Nephron progenitor cell (in vitro differentiated cells): ENCODE data around the gene PIP4K2B.

Experiments used
- DNase-seq: peaks from one replicate; pipeline ENCODE4 v3.0.0; 2021
- H3K27ac Mint-ChIP-seq: 2 replicates; pipeline ENCODE4 v1.8.0; 2021; ENCODE audit warnings: mild to moderate bottlenecking, moderate library complexity, mixed read lengths
- H3K27me3 Mint-ChIP-seq: 2 replicates; pipeline ENCODE4 v1.8.0; 2021; ENCODE audit warnings: mild to moderate bottlenecking, low read depth, mixed read lengths; ENCODE audit not compliant: poor library complexity
- H3K36me3 Mint-ChIP-seq: 2 replicates; pipeline ENCODE4 v1.8.0; 2021; ENCODE audit warnings: low read depth, mixed read lengths
- H3K4me1 Mint-ChIP-seq: 2 replicates; pipeline ENCODE4 v1.8.0; 2021; ENCODE audit warnings: mixed read lengths
- H3K4me3 Mint-ChIP-seq: 2 replicates; pipeline ENCODE4 v1.8.0; 2021; ENCODE audit warnings: mild to moderate bottlenecking, moderate library complexity, mixed read lengths
- H3K9me3 Mint-ChIP-seq: 2 replicates; pipeline ENCODE4 v1.8.0; 2021; ENCODE audit warnings: mild to moderate bottlenecking, moderate library complexity, mixed read lengths
- TF ChIP-seq, protein P1 (sequence below): fragments of 200-600 bp; sonication (generic); IDR thresholded peaks from 2 replicates; pipeline ENCODE4 v1.5.0; 2021; ENCODE audit warnings: antibody characterized with exemption

PIP4K2B gene

DNA sequence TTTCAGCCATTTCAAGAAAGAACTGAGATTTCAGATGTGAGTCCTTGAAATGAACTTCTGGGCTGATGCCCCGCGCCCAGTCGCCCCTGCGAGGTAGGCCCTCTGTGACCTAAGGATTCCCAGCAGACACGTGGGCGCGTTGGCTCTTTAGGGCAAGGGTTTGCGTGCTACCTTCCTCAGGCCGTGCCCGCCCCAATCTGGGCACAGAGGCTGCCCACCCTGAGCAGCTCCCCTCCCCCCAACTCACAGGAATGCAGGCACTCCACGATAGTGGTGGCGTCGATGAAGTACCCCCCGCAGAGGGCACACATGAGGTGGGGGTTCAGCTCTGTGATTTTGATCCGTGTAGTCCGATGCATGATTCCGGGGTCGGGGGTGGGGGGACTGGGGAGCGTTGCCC is 59.3 kb downstream of the PIP4K2B start:
- TF ChIP-seq, protein P1, sequence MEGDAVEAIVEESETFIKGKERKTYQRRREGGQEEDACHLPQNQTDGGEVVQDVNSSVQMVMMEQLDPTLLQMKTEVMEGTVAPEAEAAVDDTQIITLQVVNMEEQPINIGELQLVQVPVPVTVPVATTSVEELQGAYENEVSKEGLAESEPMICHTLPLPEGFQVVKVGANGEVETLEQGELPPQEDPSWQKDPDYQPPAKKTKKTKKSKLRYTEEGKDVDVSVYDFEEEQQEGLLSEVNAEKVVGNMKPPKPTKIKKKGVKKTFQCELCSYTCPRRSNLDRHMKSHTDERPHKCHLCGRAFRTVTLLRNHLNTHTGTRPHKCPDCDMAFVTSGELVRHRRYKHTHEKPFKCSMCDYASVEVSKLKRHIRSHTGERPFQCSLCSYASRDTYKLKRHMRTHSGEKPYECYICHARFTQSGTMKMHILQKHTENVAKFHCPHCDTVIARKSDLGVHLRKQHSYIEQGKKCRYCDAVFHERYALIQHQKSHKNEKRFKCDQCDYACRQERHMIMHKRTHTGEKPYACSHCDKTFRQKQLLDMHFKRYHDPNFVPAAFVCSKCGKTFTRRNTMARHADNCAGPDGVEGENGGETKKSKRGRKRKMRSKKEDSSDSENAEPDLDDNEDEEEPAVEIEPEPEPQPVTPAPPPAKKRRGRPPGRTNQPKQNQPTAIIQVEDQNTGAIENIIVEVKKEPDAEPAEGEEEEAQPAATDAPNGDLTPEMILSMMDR: no peak
- Mint-ChIP-seq H3K36me3 (peaks cover 38% of the 10 kb centered on the region), H3K27me3 (no peaks in the 10 kb centered on the region), H3K27ac (no peak overlapping the region), H3K4me3 (no peak overlapping the region), H3K4me1 (peaks cover 51% of the 10 kb centered on the region), H3K9me3 (no peaks in the 10 kb centered on the region)
- no peak for DNase-seq

DNA sequence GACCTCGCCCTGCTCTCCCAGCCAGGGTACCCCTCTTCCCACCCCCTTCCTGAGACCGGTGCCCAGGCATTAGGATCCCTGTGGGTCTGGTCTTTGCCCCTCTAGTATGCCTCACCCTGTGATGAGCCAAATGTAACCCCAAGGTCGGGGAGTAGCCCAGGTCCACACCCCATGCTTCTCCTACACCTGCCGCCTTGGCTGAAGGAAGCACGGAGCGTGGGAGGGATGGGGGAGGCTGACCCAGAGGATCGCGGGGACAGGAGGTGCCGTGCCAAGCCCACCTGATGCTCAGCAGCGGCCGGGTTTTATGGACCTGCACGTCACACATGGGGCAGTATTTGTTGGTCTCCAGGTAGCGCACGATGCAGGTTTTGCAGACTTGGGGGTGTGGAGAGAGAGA is 60.1 kb downstream of the PIP4K2B start:
- Mint-ChIP-seq H3K9me3 (no peaks in the 10 kb centered on the region), H3K4me3 (no peak overlapping the region), H3K36me3 (peaks cover 38% of the 10 kb centered on the region), H3K27me3 (no peaks in the 10 kb centered on the region), H3K27ac (no peak overlapping the region), H3K4me1 (peaks cover 52% of the 10 kb centered on the region)
- DNase-seq: no peak
- TF ChIP-seq, protein P1: no peak

DNA sequence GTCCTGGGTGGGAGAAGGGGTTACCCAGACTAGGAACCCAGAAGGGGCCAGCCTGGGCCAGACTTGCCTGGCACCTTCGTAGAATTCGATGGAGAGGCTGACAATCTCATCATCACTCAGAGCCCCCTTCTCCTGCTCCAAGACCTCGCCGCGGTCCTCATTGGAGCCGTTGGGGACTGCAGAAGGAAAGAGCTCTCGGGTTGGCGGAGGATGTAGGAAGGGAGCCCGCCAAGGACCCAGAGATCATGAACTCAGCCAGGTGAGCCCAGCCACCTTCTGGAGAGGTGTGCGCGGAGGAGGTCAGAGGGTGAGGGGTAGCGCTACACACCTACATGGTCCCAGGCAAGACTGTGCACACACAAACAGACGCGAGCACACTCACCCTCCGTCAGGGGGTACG is 60.7 kb downstream of the PIP4K2B start:
- no peak overlapping the region for H3K27ac Mint-ChIP-seq
- no peaks in the 10 kb centered on the region for H3K9me3 Mint-ChIP-seq
- H3K36me3 Mint-ChIP-seq: peaks cover 41% of the 10 kb centered on the region
- TF ChIP-seq, protein P1: no peak
- no peak overlapping the region for H3K4me3 Mint-ChIP-seq
- H3K4me1 Mint-ChIP-seq: peaks cover 47% of the 10 kb centered on the region
- no peak for DNase-seq
- H3K27me3 Mint-ChIP-seq: no peaks in the 10 kb centered on the region

DNA sequence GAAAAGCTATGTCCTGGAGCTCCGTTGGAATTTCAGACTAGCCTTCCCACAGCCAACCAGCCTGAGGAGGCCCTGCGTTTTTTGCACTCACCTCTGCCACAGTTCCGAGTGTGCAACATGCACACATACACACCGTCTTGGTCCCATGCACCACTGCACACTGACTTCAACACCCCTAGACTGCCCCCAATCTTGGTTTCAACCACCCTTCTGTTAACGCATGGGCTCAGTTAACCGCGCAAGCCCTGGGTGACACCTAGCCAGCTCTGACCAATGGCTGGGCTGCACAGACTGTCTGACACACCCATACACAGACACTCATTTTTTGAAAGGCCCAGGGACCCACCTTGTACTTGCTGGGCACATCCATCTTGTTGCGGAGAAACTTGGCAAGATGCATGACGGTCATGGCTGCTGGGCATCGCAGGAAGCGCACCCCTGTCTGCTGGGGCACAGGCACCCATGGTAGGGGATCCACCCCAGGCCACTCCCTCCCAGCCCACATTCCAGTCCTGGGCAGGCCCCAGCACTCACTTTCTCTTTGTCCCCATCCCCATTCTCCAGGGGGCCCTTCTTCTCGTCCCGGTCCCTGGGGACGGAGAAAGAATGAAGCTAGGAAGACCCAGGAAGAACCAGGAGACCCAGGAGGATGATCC is 61.2 kb downstream of the PIP4K2B start:
- Mint-ChIP-seq H3K36me3 (peaks cover 43% of the 10 kb centered on the region), H3K27ac (peak overlapping the region; percentile 90), H3K4me3 (no peak overlapping the region), H3K27me3 (no peaks in the 10 kb centered on the region), H3K4me1 (peaks cover 41% of the 10 kb centered on the region), H3K9me3 (no peaks in the 10 kb centered on the region)
- TF ChIP-seq, protein P1: no peak
- DNase-seq: no peak

DNA sequence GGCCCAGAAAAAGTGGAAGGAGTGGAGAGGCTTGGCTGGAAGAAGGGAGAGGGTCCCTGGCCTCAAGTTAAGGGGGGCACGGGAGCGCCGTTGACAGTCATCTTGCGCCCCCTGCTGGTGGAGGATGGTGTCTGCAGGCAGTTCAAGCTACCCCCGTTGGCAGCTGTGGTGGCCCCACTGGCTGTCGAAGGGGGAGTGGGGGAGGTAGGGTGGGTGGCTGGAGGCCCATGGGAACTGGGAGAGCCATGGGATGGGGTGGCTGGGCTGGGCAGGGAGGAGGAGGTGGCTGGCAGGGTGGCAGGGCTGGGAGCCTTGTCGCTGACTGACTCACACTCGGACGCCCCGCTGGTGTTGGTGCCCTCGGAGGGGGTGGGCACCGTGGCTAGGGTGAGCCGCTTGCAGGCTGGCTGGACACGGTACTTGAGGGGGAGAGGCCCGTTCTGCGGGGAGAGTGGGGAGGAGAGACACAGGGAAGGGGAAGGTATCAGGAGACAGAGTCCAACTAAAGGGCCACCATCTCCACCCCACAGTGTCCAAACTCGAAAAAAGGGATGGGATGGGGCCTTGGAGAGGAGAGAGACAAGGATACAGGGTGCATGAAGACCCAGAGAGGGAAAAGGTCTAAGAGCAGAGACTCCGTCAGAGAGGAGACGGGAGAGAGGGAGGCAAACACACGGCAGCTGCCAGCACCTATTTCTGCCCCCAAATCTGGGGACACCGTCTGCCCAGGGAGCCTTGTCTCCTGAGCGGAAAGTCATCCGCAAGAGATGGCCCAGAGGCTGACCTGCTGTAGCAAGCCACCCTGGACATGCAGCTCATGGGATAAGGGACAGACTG is 64.0 kb downstream of the PIP4K2B start:
- peak; percentile 88 for DNase-seq
- H3K27ac Mint-ChIP-seq: peak overlapping the region; percentile 41
- TF ChIP-seq, protein P1: peak; percentile 88
- H3K9me3 Mint-ChIP-seq: no peaks in the 10 kb centered on the region
- peaks cover 45% of the 10 kb centered on the region for H3K36me3 Mint-ChIP-seq
- peaks cover 23% of the 10 kb centered on the region for H3K4me1 Mint-ChIP-seq
- no peaks in the 10 kb centered on the region for H3K27me3 Mint-ChIP-seq
- no peak overlapping the region for H3K4me3 Mint-ChIP-seq
